SK-N-SH treated with all-trans-retinoic acid at 6 μM for 48 hours (cell line): Measurements from ENCODE around the gene PARP15.

Source experiments
- ATAC-seq: fragments of 200-7000 bp; cut with Tn5 transposase; 3 replicates; pipeline ENCODE4 v1.9.1; 2020; ENCODE audit warnings: mild to moderate bottlenecking, moderate library complexity
- ARNTL ChIP-seq: fragments of 450-650 bp; formaldehyde crosslinking; IDR thresholded peaks from 2 replicates; pipeline ENCODE4 v1.5.0; 2020; ENCODE audit warnings: low read depth, mild to moderate bottlenecking, moderate library complexity, borderline replicate concordance
- BACH2 ChIP-seq: fragments of 250-450 bp; sonication (Bioruptor Pico); IDR thresholded peaks from 2 replicates; pipeline ENCODE4 v1.9.0; 2021; ENCODE audit warnings: mild to moderate bottlenecking, borderline replicate concordance
- CREB5 ChIP-seq: fragments of 250-450 bp; sonication (Bioruptor Pico); IDR thresholded peaks from 2 replicates; pipeline ENCODE4 v1.5.1; 2020; ENCODE audit warnings: low read depth, mild to moderate bottlenecking, moderate library complexity
- CSDC2 ChIP-seq: fragments of 250-450 bp; sonication (Bioruptor Pico); IDR thresholded peaks from 2 replicates; pipeline ENCODE4 v1.5.0; 2020; ENCODE audit warnings: mild to moderate bottlenecking, moderate library complexity
- CSRNP3 ChIP-seq: fragments of 250-450 bp; sonication (Bioruptor Pico); IDR thresholded peaks from 2 replicates; pipeline ENCODE4 v1.5.1; 2021; ENCODE audit warnings: mild to moderate bottlenecking, moderate library complexity
- GLIS3 ChIP-seq: fragments of 250-450 bp; sonication (Bioruptor Pico); IDR thresholded peaks from 2 replicates; pipeline ENCODE4 v1.5.0; 2020; ENCODE audit warnings: mild to moderate bottlenecking, moderate library complexity
- ISL1 ChIP-seq: fragments of 250-450 bp; sonication (Bioruptor Pico); IDR thresholded peaks from 2 replicates; pipeline ENCODE4 v2.1.2; 2022; ENCODE audit warnings: mild to moderate bottlenecking, moderate library complexity
- OSR1 ChIP-seq: fragments of 250-450 bp; sonication (Bioruptor Pico); IDR thresholded peaks from 2 replicates; pipeline ENCODE4 v1.8.0; 2022; ENCODE audit warnings: moderate library complexity, mild to moderate bottlenecking, inconsistent platforms
- PATZ1 ChIP-seq: fragments of 250-450 bp; sonication (Bioruptor Pico); IDR thresholded peaks from 2 replicates; pipeline ENCODE4 v1.8.0; 2020; ENCODE audit warnings: mild to moderate bottlenecking, moderate library complexity, borderline replicate concordance
- POU6F1 ChIP-seq: fragments of 250-450 bp; sonication (Bioruptor Pico); IDR thresholded peaks from 2 replicates; pipeline ENCODE4 v1.8.0; 2021; ENCODE audit warnings: low read depth, mild to moderate bottlenecking, moderate library complexity, borderline replicate concordance
- PPARA ChIP-seq: fragments of 250-450 bp; sonication (Bioruptor Pico); IDR thresholded peaks from 2 replicates; pipeline ENCODE4 v1.5.0; 2020; ENCODE audit warnings: mild to moderate bottlenecking, borderline replicate concordance
- RARB ChIP-seq: fragments of 250-450 bp; sonication (Bioruptor Pico); IDR thresholded peaks from 2 replicates; pipeline ENCODE4 v1.8.0; 2021; ENCODE audit warnings: mild to moderate bottlenecking, moderate library complexity
- SNAI2 ChIP-seq: fragments of 250-450 bp; sonication (Bioruptor Pico); IDR thresholded peaks from 2 replicates; pipeline ENCODE4 v1.5.0; 2020; ENCODE audit warnings: mild to moderate bottlenecking, moderate library complexity
- TOX ChIP-seq: fragments of 250-450 bp; sonication (Bioruptor Pico); IDR thresholded peaks from 2 replicates; pipeline ENCODE4 v1.8.0; 2021; ENCODE audit warnings: mild to moderate bottlenecking, moderate library complexity, borderline replicate concordance
- TSHZ2 ChIP-seq: fragments of 250-450 bp; sonication (Bioruptor Pico); IDR thresholded peaks from 2 replicates; pipeline ENCODE4 v1.5.0; 2020; ENCODE audit warnings: mild to moderate bottlenecking, moderate library complexity
- ZFP3 ChIP-seq: fragments of 250-450 bp; sonication (Bioruptor Pico); IDR thresholded peaks from 2 replicates; pipeline ENCODE4 v1.5.0; 2020; ENCODE audit warnings: mild to moderate bottlenecking, moderate library complexity
- ZFP30 ChIP-seq: fragments of 450-650 bp; formaldehyde crosslinking; IDR thresholded peaks from 2 replicates; pipeline ENCODE4 v1.5.0; 2022; ENCODE audit warnings: mild to moderate bottlenecking, moderate library complexity
- ZNF565 ChIP-seq: fragments of 450-650 bp; formaldehyde crosslinking; conservative IDR thresholded peaks from 2 replicates; pipeline ENCODE4 v1.5.0; 2020; ENCODE audit warnings: low read depth, mild to moderate bottlenecking, moderate library complexity
- ZNF70 ChIP-seq: fragments of 450-650 bp; formaldehyde crosslinking; IDR thresholded peaks from 2 replicates; pipeline ENCODE4 v1.5.0; 2020; ENCODE audit warnings: mild to moderate bottlenecking, moderate library complexity
- ZNF8 ChIP-seq: fragments of 450-650 bp; formaldehyde crosslinking; IDR thresholded peaks from 2 replicates; pipeline ENCODE4 v1.5.0; 2020; ENCODE audit warnings: mild to moderate bottlenecking, moderate library complexity

PARP15 gene

GRCh38 chr3:122557356-122557755, 20.1 kb upstream of the PARP15 start (continued):
- TF ChIP-seq ZNF8 (CRISPR knock-in tag) = no peak
- TF ChIP-seq GLIS3 = no peak

- no peak for ATAC-seq
- TF ChIP-seq PPARA (CRISPR knock-in tag) (no peak), RARB (CRISPR knock-in tag) (no peak), PATZ1 (no peak), ZNF70 (CRISPR knock-in tag) (no peak), ZFP3 (CRISPR knock-in tag) (no peak), ZNF565 (CRISPR knock-in tag) (no peak), CSDC2 (CRISPR knock-in tag) (no peak), CREB5 (CRISPR knock-in tag) (no peak), ZFP30 (CRISPR knock-in tag) (no peak), POU6F1 (CRISPR knock-in tag) (no peak), SNAI2 (CRISPR knock-in tag) (no peak), BACH2 (CRISPR knock-in tag) (no peak), TSHZ2 (no peak), ISL1 (CRISPR knock-in tag) (no peak), TOX (no peak)
Measured at GRCh38 chr3:122558605-122559004, 18.8 kb upstream of the PARP15 start.

GRCh38 chr3:122559906-122560305, 17.5 kb upstream of the PARP15 start:
- ATAC-seq = no peak
- no peak for TF ChIP-seq PATZ1
- TF ChIP-seq RARB (CRISPR knock-in tag) = no peak
- TF ChIP-seq ZFP3 (CRISPR knock-in tag) = no peak
- no peak for TF ChIP-seq TSHZ2
- no peak for TF ChIP-seq CSRNP3
- no peak for TF ChIP-seq ISL1 (CRISPR knock-in tag)
- TF ChIP-seq ZNF70 (CRISPR knock-in tag) = no peak
- TF ChIP-seq CREB5 (CRISPR knock-in tag) = no peak
- TF ChIP-seq CSDC2 (CRISPR knock-in tag) = no peak
- no peak for TF ChIP-seq ZNF565 (CRISPR knock-in tag)
- TF ChIP-seq ARNTL = no peak
- TF ChIP-seq POU6F1 (CRISPR knock-in tag) = no peak
- TF ChIP-seq TOX = no peak
- TF ChIP-seq SNAI2 (CRISPR knock-in tag) = no peak
- no peak for TF ChIP-seq OSR1 (CRISPR knock-in tag)
